H9 (cell line): Measurements from ENCODE around the gene INTS7. TPM values are rescaled to one million over a fixed set of nuclear protein-coding genes. Genes with fewer than 3 reads are reported as not detected.

ENCODE experiments used
- DNase-seq: peaks from one replicate; pipeline ENCODE4 v3.0.0-alpha.2; 2017
- H2AFZ ChIP-seq: one replicate; pipeline ENCODE4 v1.6.1; 2013; ENCODE audit warnings: mild to moderate bottlenecking, low read length, control low read depth, moderate library complexity
- H2AK5ac ChIP-seq: 2 replicates; pipeline ENCODE4 v1.6.1; 2013; ENCODE audit warnings: low read length, control low read depth, mixed read lengths; ENCODE audit not compliant: insufficient read length
- H2BK120ac ChIP-seq: one replicate; pipeline ENCODE4 v1.6.1; 2013; ENCODE audit warnings: low read depth, mild to moderate bottlenecking, low read length, control low read depth, inconsistent platforms; ENCODE audit not compliant: poor library complexity, severe bottlenecking
- H2BK12ac ChIP-seq: 2 replicates; pipeline ENCODE4 v1.6.1; 2013; ENCODE audit warnings: low read length, control low read depth, mixed read lengths, low read depth; ENCODE audit not compliant: insufficient read length
- H2BK15ac ChIP-seq: 2 replicates; pipeline ENCODE4 v1.6.1; 2013; ENCODE audit warnings: low read depth, low read length, control low read depth
- H2BK20ac ChIP-seq: one replicate; pipeline ENCODE4 v1.6.1; 2013; ENCODE audit warnings: low read depth, mild to moderate bottlenecking, low read length, control low read depth, inconsistent platforms; ENCODE audit not compliant: poor library complexity, severe bottlenecking
- H2BK5ac ChIP-seq: 2 replicates; pipeline ENCODE4 v1.6.1; 2013; ENCODE audit warnings: low read length, control low read depth, mixed read lengths; ENCODE audit not compliant: insufficient read length
- H3K14ac ChIP-seq: 2 replicates; pipeline ENCODE4 v1.6.1; 2013; ENCODE audit warnings: low read length, control low read depth; ENCODE audit not compliant: insufficient read depth
- H3K18ac ChIP-seq: 2 replicates; pipeline ENCODE4 v1.6.1; 2013; ENCODE audit warnings: low read depth, mild to moderate bottlenecking, mixed read lengths, low read length, control low read depth; ENCODE audit not compliant: insufficient read length
- H3K23ac ChIP-seq: 2 replicates; pipeline ENCODE4 v1.6.1; 2013; ENCODE audit warnings: low read length, control low read depth, mixed read lengths, low read depth; ENCODE audit not compliant: insufficient read length
- H3K23me2 ChIP-seq: 2 replicates; pipeline ENCODE4 v1.6.1; 2013; ENCODE audit warnings: low read depth, mild to moderate bottlenecking, mixed read lengths, low read length, control low read depth; ENCODE audit not compliant: insufficient read length, poor library complexity, severe bottlenecking
- H3K27ac ChIP-seq: 2 replicates; pipeline ENCODE4 v1.5.1; 2013; ENCODE audit warnings: low read length, control low read depth, mixed read lengths, low read depth; ENCODE audit not compliant: insufficient read length
- H3K27me3 ChIP-seq: 2 replicates; pipeline ENCODE4 v1.6.1; 2013; ENCODE audit warnings: low read length, control low read depth, inconsistent platforms; ENCODE audit not compliant: insufficient read depth
- H3K4ac ChIP-seq: 2 replicates; pipeline ENCODE4 v1.6.1; 2013; ENCODE audit warnings: low read depth, mild to moderate bottlenecking, control low read depth, inconsistent platforms, low read length, moderate library complexity
- H3K4me1 ChIP-seq: 2 replicates; pipeline ENCODE4 v1.6.1; 2013; ENCODE audit warnings: low read length, control low read depth, inconsistent platforms; ENCODE audit not compliant: insufficient read depth
- H3K4me2 ChIP-seq: 2 replicates; pipeline ENCODE4 v1.6.1; 2013; ENCODE audit warnings: low read length, control low read depth, mixed read lengths; ENCODE audit not compliant: insufficient read length, insufficient read depth
- H3K56ac ChIP-seq: 2 replicates; pipeline ENCODE4 v1.6.1; 2013; ENCODE audit warnings: low read depth, mild to moderate bottlenecking, mixed read lengths, low read length, control low read depth; ENCODE audit not compliant: insufficient read length
- H3K79me1 ChIP-seq: 2 replicates; pipeline ENCODE4 v1.6.1; 2013; ENCODE audit warnings: low read depth, mild to moderate bottlenecking, moderate library complexity, low read length, control low read depth, inconsistent platforms; ENCODE audit not compliant: insufficient read depth, poor library complexity, severe bottlenecking
- H3K79me2 ChIP-seq: 2 replicates; pipeline ENCODE4 v1.6.1; 2013; ENCODE audit warnings: low read length, control low read depth, inconsistent platforms; ENCODE audit not compliant: insufficient read depth
- H3K9ac ChIP-seq: 2 replicates; pipeline ENCODE4 v1.6.1; 2013; ENCODE audit warnings: low read length, control low read depth, mixed read lengths; ENCODE audit not compliant: insufficient read length; ENCODE audit errors: extremely low read depth
- H3K9me3 ChIP-seq: one replicate; pipeline ENCODE4 v1.6.1; 2013; ENCODE audit warnings: low read depth, low read length, inconsistent platforms; ENCODE audit not compliant: control insufficient read depth
- H3T11ph ChIP-seq: one replicate; pipeline ENCODE4 v1.6.1; 2013; ENCODE audit warnings: mild to moderate bottlenecking, low read length, control low read depth, inconsistent platforms
- H4K20me1 ChIP-seq: one replicate; pipeline ENCODE4 v1.6.1; 2013; ENCODE audit not compliant: control insufficient read depth, insufficient read length, insufficient read depth
- H4K5ac ChIP-seq: 2 replicates; pipeline ENCODE4 v1.6.1; 2013; ENCODE audit warnings: low read depth, mild to moderate bottlenecking, mixed read lengths, low read length, control low read depth; ENCODE audit not compliant: insufficient read length
- H4K8ac ChIP-seq: replicated peaks from 2 replicates; pipeline ENCODE4 v1.6.1; 2013; ENCODE audit warnings: low read length, control low read depth, mixed read lengths, low read depth; ENCODE audit not compliant: insufficient read length
- H4K91ac ChIP-seq: 2 replicates; pipeline ENCODE4 v1.6.1; 2013; ENCODE audit warnings: low read depth, mild to moderate bottlenecking, moderate library complexity, mixed read lengths, low read length, control low read depth; ENCODE audit not compliant: insufficient read length
- H3K27ac Mint-ChIP-seq, 3 experiments: 2 replicates in 2 of 3; 3 replicates in 1 of 3; pipeline ENCODE4 v1.8.0; 2020 to 2021; ENCODE audit warnings: mixed read lengths in 3 of 3, mild to moderate bottlenecking in 1 of 3, moderate library complexity in 1 of 3
- H3K27me3 Mint-ChIP-seq: 2 replicates; pipeline ENCODE4 v1.8.0; 2021; ENCODE audit warnings: low read depth, mild to moderate bottlenecking, moderate library complexity, mixed read lengths
- H3K36me3 Mint-ChIP-seq, 3 experiments: 2 replicates in 2 of 3; 3 replicates in 1 of 3; pipeline ENCODE4 v1.8.0; 2020 to 2021; ENCODE audit warnings: low read depth in 3 of 3, mixed read lengths in 3 of 3; ENCODE audit not compliant: insufficient read depth in 1 of 3
- H3K4me1 Mint-ChIP-seq, 2 experiments: 2 replicates each; pipeline ENCODE4 v1.8.0; 2020; ENCODE audit warnings: mixed read lengths in 2 of 2
- H3K4me3 Mint-ChIP-seq, 2 experiments: 2 replicates in 1 of 2; 3 replicates in 1 of 2; pipeline ENCODE4 v1.8.0; 2020 to 2021; ENCODE audit warnings: mild to moderate bottlenecking in 2 of 2, mixed read lengths in 2 of 2, moderate library complexity in 1 of 2
- H3K9me3 Mint-ChIP-seq, 2 experiments: 2 replicates in 1 of 2; 3 replicates in 1 of 2; pipeline ENCODE4 v1.8.0; 2020; ENCODE audit warnings: mild to moderate bottlenecking in 2 of 2, mixed read lengths in 2 of 2, moderate library complexity in 1 of 2
- WGBS: extraction: QIAGEN DNeasy Blood & Tissue Kit; methylation state at CpG from one replicate; pipeline ENCODE4 v1.1.7; 2013; ENCODE audit warnings: missing lambda C conversion rate, low lambda C conversion rate, mixed read lengths; ENCODE audit not compliant: insufficient read length; ENCODE audit errors: extremely low coverage; 5-methylcytosine and 5-hydroxymethylcytosine counted together
- total RNA-seq: library from RNA; stranded (reverse); gene quantifications from 2 replicates; pipeline ENCODE4 v1.2.1, GENCODE V29; 2021
- TF ChIP-seq, protein P1 (sequence below): fragments of 200-600 bp; sonication (generic); conservative IDR thresholded peaks from 3 replicates; pipeline ENCODE4 v1.8.0; 2021; ENCODE audit warnings: antibody characterized with exemption, mild to moderate bottlenecking

INTS7 gene
- total RNA-seq, 1 experiment from 2014 or later, result 32.3 TPM

DNA sequence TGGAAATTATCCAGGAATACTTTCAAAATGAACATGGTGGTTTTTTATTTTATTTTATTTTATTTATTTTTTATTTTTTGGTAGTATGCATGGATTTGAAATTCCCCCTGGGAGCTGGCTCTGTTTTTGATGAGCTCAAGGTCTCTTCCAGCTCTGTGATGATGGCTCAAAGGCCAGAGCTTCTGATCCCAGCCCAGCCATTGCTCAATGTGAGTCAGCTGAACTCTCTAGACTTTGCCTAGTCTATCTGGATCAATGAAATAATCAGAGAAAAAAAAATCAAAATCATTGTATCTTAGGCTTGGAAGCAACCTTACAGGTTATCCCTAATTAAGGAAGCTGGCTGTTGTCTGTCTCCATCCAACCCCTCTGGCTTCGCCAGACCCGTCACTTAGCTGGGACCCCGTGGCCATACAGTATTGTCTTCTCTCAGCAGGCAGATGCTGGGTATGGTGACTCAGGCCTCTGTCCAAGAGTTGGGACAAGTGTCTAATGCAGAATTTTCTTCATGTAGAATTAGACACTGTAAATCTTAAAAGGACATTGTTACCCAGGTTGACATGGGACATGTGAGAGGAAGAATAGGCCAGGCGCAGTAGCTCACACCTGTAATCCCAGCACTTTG is 114.6 kb downstream of the INTS7 start:
- Histone ChIP-seq H3K23ac (no peak overlapping the region), H4K91ac (no peak overlapping the region), H2AFZ (no peak overlapping the region)

More for the DNA sequence above, 114.6 kb downstream of the INTS7 start:
- Histone ChIP-seq H4K5ac (no peak overlapping the region), H3T11ph (no peak overlapping the region), H3K4ac (no peak overlapping the region), H3K56ac (no peak overlapping the region), H2BK20ac (no peak overlapping the region), H3K79me2 (no peaks in the 10 kb centered on the region), H3K14ac (no peak overlapping the region), H2BK12ac (no peak overlapping the region), H4K20me1 (no peaks in the 10 kb centered on the region), H3K27me3 (no peaks in the 10 kb centered on the region), H4K8ac (no peak overlapping the region), H3K9ac (no peak overlapping the region), H3K4me2 (no peak overlapping the region), H3K9me3 (no peaks in the 10 kb centered on the region), H3K27ac (no peak overlapping the region), H3K4me1 (no peaks in the 10 kb centered on the region), H2AK5ac (no peak overlapping the region), H3K23me2 (no peaks in the 10 kb centered on the region), H3K79me1 (no peaks in the 10 kb centered on the region), H2BK120ac (no peak overlapping the region), H3K18ac (no peak overlapping the region), H2BK5ac (no peak overlapping the region), H2BK15ac (no peak overlapping the region)
- Mint-ChIP-seq H3K36me3 (no peaks in the 10 kb centered on the region), H3K27me3 (peaks cover 5% of the 10 kb centered on the region), H3K9me3 (no peaks in the 10 kb centered on the region), H3K4me1 (peaks cover 11 to 24% of the 10 kb centered on the region in 2 experiments), H3K4me3 (no peak overlapping the region), H3K27ac (no peak overlapping the region)
- TF ChIP-seq, protein P1, sequence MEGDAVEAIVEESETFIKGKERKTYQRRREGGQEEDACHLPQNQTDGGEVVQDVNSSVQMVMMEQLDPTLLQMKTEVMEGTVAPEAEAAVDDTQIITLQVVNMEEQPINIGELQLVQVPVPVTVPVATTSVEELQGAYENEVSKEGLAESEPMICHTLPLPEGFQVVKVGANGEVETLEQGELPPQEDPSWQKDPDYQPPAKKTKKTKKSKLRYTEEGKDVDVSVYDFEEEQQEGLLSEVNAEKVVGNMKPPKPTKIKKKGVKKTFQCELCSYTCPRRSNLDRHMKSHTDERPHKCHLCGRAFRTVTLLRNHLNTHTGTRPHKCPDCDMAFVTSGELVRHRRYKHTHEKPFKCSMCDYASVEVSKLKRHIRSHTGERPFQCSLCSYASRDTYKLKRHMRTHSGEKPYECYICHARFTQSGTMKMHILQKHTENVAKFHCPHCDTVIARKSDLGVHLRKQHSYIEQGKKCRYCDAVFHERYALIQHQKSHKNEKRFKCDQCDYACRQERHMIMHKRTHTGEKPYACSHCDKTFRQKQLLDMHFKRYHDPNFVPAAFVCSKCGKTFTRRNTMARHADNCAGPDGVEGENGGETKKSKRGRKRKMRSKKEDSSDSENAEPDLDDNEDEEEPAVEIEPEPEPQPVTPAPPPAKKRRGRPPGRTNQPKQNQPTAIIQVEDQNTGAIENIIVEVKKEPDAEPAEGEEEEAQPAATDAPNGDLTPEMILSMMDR, result no peak
- DNase-seq, result no peak
- no CpG with 5 or more reads among the region's 4 CpGs for WGBS
